Fibroblast of the conjunctiva (primary cell): ENCODE results near the gene RGS11.
"Not testable (repeated sequence)": the region's sequence is repeated elsewhere in the genome, so short reads cannot be mapped to it uniquely, and the experiment has no call there.

Experiments
- DNase-seq: peaks from one replicate; pipeline ENCODE4 v3.0.0-alpha.2; 2010; ENCODE audit warnings: low read depth

RGS11 gene

DNA sequence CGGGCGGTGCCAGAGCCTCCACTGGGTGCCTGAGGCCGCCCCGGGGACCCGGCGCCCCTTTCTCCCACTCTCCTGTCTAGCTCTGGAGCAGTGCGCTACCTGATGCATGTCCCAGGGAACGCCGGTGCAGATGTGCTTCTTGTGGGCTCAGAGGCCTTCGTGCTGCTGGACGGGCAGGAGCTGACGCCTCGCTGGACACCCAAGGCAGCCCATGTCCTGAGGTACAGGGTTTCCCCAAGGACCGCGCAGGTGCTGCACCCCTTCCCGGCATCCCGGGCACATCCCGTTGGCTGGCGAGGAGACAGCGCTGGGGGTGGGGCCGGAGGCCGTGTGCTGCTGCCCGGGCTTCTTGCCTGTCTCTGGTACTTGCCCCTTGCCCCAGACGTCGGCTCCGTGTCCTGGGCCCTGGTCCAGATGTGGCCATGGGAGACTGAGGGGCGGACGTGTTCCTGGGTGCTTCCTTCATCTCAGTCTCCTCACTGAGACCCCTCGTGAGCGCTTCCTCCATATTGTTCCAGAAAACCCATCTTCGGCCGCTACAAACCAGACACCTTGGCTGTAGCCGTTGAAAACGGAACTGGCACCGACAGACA, 12.5 kb downstream of the RGS11 start:
- DNase-seq: no peak

DNA sequence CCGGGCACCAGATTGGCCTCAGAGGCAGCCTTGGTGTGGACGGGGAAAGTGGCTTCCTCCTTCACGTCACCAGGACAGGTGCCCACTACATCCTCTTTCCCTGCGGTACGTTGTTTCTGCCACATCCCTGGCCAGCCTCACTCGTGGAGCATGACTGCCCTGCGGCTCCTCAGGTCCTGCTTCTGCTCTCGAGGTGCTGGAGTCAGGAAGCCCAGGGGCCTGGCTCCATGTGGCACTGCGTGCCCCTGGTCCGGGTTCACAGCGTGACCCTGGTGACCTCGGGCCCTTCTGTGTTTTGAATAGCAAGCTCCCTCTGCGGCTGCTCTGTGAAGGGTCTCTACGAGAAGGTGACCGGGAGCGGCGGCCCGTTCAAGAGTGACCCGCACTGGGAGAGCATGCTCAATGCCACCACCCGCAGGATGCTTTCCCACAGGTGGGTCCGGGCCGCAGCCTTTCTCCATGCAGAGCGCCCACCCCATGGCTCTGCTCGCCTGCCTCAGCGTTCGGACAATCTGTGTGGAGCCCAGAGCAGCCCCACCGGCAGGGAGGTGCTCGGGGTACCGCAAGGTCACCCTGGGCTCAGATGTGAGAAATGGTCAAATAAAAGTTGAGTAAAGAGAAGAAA, 13.5 kb downstream of the RGS11 start:
- DNase-seq: no peak

DNA sequence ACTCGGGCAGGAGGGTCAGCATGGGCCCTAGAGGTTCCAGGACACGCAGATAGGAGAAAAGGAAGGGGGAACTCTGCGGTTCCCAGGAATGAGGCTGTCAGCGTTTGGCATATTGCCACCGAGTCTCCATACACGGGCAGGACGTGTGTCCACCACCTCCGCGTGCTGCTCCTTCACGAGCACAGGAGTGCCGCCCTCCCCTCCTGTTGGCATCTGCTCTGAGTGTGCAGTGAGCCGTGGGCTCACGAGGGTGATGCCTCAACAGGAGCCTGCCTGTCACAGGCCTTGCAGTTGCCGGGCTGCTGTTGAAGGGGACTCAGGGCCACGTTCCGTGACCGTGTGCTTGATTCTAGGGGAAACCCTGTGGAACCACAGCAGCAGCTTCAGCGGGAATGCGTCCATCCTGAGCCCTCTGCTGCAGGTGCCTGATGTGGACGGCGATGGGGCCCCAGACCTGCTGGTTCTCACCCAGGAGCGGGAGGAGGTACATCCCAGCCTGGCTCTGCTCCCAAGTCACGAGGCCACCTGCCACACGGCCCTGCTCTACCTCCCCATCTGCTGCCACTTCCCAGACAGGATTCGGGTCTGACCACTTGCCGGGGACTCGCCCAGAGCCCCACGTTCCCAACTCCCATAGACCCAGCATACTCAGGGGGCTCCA, 14.6 kb downstream of the RGS11 start:
- DNase-seq: no peak

DNA sequence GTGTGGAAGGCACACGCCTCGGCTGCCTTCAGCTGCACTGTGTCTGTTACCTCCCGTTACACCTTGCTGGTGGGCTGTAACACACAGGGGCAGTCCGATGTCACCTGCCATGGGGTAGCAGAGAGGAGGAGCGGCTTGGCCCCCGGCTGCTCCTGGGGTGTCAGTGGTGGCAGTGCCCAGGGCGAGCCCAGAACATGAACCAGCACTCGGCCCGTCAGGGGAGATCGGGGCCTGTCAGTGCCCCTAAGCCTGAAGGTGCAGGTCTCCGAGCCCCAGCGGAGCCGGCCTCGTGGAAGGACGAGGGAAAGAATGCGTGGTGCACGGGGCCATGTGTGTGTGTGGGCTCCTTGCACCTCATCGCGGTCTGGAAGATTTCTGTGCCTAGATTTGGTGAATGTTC, 15.4 kb downstream of the RGS11 start:
- no peak for DNase-seq

DNA sequence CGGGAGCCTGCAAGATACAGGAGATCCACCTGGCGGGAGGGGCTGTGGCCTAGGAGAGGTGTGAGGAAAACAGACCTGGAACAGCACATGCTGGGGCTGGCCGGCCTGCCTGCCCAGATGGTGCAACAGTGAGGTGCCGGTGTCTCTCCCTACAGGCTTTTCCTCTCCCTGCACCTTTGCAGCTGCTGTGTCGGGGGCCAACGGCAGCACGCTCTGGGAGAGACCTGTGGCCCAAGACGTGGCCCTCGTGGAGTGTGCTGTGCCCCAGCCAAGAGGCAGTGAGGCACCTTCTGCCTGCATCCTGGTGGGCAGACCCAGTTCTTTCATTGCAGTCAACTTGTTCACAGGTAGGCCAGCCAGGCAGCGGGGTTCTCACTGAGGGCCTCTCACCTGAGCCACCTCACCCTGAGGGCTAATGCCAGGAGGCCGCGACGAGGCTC, 15.9 kb downstream of the RGS11 start:
- DNase-seq: no peak

DNA sequence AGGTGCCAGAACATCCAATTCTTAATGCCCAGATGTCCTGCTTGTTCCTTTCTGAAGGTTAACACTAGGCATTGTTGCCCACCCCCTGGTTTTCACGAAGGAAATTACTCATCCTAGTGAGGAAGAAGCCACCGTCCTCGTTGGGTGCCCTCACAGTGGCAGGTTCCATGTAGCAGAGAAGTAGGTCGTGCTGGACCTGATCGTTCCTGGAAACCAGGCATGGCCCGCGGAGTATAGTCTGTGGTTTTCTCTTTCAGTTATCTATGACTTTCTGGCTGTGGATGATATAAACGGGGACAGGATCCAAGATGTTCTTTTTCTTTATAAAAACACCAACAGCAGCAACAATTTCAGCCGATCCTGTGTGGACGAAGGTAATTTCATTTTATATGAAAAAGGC, 16.5 kb downstream of the RGS11 start:
- DNase-seq: no peak

DNA sequence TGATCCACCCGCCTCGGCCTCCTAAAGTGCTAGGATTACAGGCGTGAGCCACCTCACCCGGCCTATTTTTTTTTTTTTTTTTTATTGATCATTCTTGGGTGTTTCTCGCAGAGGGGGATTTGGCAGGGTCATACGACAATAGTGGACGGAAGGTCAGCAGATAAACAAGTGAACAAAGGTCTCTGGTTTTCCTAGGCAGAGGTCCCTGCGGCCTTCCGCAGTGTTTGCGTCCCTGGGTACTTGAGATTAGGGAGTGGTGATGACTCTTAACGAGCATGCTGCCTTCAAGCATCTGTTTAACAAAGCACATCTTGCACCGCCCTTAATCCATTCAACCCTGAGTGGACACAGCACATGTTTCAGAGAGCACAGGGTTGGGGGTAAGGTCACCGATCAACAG, 17.7 kb downstream of the RGS11 start:
- DNase-seq: not testable (repeated sequence)

DNA sequence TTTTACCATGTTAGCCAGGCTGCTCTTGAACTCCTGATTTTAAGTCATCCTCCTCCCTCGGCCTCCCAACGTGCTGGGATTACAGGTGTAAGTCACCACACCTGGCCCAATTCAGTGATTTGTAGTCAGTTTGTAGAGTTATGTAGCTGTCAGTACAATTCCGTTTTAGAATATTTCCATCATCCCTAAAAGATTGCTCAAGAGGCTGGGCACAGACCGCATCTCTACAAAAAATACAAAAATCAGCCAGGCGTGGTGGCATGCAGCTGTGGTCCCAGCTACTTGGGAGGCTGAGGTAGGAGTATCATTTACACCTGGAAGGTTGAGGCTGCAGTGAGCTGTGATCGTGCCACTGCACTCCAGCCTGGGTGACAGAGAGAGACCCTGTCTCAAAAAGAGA, 20.6 kb downstream of the RGS11 start:
- DNase-seq: no peak

DNA sequence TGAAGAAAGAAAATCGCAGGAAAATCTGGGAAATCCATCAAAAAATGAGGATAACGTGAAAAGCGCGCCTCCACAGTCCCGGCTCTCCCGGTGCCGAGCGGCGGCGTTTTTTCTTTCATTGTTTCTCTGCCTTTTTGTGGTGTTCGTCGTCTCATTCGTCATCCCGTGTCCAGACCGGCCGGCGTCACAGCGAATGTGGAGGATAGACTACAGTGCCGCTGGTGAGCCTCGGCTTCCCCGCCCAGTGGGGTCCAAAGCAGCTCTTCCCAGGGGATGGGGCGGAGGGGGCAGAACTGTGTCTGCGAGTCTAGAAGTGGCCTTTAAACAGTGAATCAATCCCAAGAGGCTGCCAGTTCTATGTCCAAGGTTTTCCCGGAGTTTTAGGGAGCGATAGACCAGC, 21.3 kb downstream of the RGS11 start:
- no peak for DNase-seq

DNA sequence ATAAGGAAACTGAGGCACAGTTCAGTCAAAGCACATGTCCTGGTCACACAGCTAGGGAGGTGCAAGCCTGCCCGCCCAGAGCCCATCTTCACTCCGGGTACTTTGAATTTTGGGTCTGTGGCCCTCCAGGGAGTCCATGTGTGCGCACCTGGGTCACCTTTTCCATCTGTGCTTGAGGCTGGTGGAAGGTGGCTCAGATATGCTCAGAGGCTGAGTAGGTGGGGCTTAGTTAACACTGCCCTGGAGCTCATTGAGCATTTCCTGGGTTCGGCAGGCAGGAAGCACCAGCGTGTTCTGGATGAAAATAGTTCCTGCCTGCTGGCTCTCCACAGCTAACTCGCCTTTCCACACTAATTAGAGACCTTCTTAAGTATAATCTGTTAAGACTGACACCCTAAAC, 21.9 kb downstream of the RGS11 start:
- no peak for DNase-seq

DNA sequence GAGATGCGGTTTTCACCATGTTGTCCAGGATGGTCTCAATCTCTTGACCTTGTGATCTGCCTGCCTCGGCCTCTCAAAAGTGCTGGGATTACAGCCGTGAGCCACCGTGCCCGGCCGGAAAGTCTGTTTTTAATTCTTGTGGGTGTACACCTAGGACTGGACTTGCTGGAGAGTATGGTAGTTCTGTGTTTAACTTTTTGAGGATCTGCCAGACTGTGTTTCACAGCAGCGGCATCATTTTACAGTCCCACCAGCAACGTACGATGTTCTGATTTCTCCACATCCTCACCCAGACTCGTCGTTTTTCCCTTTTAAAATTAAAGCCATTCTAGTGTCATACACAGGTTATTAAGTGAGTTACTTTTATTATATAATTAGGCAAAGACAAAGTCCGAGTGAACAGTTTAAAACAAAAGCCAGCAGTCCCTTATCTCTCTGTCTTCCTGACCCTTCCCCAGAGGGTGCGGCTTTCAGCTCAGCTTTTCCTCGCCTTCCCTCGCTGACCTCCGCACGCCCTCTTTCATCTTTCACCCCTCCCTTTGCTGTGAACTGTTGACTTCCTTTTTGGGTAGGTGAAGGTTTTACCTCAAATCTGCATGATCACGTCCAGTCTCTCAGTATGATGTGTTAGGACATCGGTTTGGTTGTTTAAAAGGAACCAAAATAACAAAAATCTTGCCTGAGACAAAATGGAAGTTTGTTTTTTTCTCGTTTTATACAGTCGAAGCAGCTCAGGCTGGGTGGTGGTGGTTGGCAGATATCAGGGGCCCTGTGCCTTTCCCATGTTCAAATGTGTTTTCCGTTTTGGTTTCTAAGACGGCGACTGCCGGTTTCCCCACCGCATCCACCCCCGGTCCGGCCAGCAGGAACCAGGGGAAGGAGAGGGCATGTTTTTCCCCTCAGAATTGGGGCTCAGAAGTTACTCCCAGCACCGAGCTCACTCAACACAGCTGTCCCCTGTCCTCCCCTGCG, 23.1 kb downstream of the RGS11 start:
- no peak for DNase-seq

DNA sequence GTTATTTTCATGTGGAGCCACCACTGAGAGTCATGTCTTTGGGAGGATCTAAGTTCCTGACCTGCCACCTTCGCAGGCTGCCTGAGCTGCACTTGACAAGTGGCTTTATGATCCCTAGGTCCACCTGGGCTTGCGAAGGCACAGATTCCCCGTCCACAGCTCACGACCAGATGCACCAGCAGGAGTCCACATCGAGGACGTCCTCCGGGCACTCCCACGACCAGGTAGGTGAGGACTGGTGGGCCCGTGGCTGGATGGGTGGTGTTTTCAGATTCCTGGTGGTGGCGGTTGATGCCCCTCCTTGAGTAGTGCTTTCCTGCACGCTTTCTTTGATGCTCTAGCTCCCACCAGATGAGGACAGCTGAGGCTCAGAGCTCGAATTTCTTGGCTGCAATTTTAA, 26.3 kb downstream of the RGS11 start:
- no peak for DNase-seq

DNA sequence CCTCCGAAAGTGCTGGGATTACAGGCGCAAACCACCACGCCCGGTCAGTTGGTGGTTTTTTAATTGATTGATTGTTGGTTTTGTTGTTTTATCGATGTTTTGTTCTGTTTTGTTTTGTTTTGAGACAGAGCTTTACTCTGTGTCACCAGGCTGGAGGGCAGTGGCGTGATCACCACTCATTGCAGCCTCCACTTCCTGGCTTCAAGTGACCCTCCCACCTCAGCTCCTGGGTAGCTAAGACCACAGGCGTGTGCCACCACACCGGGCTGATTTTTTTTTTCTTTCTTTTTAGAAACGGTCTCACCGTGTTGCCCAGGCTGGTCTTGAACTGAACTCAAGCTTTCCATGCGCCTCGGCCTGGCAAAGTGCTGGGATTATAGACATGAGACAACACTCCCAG, 28.7 kb downstream of the RGS11 start:
- no peak for DNase-seq

DNA sequence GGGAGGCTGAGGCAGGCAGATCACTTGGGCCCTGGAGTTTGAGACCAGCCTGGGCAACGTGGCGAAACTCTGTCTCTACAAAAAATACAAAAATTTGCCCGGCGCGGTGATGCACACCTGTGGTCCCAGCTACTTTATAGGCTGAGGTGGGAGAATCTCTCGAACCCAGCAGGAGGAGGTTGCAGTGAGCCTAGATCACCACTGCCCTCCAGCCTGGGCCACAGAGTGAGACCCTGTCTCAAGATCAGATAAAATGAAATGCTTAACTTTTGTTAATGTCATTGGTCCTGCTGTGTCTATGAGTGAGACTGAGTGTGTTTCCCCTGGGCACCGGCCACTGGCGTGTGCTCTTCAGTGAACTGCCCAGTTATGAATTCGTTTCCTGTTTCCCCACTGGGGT, 30.6 kb downstream of the RGS11 start:
- DNase-seq: no peak

DNA sequence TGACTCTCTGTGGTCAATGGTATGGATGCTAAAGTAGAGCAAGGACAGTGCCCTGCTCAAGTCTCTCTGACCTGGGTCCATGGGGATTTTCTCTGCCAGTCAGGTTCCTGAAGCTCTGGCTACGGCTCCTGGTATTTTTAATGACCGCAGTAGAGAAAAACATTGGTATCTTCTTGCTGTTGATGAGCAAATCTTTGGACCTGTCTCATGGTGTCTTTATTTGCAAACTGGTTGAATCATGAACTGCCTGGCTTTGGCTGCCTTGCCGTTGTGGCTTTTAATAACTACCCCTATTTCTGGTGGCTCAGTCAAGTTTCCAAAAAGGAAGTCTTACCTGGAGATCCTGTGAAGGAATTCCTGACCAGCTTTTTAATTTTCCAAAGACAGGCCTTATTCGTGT, 32.4 kb downstream of the RGS11 start:
- DNase-seq: no peak

DNA sequence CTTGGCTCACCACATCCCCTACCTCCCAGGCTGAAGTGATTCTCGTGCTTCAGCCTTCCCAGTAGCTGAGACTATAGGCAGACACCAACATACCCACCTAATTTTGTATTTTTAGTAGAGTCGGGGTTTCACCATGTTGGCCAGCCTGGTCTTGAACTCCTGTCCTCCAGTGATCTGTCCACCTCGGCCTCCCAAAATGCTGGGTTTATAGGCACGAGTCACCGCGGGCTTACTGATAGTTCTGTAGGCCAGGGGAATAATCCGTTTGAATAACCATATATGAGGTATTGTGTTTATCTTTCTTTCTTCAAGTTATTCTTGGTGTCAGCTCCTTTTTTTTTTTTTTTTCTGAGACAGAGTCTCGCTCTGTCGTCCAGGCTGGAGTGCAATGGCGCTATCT, 33.5 kb downstream of the RGS11 start:
- DNase-seq: no peak

DNA sequence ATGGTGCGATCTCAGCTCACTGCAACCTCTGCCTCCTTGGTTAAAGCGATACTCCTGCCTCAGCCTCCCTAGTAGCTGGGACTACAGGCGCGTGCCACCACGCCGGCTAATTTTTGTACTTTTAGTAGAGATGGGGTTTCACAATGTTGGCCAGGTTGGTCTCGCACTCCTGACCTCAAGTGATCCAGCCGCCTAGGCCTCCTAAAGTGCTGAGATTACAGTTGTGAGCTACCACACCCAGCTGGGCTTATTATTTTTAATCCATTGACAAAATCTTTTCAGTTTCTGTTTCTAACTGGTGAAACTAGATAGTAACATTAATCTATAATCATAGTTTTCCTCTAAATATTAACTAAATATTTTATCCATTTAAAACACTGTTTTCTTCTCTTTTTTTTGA, 35.2 kb downstream of the RGS11 start:
- DNase-seq: no peak

DNA sequence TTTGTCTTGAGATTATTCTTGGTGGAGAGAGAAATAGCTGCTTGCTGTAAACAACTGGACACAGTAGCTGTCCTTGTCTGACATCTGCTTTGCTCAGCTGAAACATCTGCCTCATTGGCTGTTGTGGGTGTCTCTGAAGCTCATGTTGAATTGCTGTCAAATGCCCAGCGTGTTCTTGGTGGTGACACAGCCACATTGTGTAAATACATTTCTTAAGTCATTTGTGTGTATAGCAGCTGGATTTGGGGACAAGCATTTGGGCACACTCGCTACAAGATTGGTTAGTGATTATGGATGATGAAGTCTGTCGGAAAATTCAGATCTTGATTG, 35.8 kb downstream of the RGS11 start:
- no peak for DNase-seq

DNA sequence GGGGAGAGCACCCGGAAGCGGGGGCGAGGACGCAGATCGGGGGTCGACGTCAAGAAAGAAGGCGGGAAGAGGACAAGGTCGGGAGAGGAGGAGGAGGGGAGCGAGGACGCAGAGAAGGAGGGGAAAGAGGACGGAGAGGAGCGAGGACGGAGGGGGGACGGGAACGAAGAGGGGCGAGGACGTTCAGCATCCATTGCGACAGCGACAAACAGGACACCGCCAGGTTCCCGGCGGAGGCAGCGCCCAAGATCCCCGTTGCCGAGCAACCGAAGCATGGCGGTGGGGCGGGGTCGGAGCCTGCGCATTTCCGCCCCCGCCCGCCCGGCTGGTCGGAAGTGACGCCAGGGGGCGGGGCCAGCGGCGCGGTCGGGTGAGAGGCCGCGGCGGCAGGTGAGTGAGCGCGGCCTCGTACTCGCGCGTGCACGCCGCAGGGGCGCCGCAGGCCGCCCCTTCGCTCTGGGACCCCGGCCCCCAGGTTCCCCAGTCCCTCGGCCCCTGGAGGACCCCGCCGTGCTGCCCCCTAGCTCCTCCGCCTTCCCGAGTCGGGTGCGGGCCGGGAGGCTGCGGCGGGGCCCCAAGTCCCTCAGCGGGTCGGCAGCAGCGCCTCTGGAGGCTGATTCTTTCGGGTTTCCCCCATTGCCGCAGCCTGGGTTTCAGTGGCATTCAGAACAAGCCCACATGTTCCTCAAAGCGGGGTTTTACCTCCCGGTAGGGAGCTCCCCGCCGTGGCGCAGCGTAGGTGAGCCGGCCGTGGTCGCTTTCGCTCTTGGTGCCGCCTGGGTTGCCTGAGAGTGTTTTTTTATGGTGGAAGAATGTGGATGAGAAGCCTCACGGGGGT, 41.1 kb downstream of the RGS11 start, which contains the start of gene FAM234A:
Gene FAM234A (plus strand): TSS at position 354 of the 838 bp plus-strand sequence. CDS start 19,593 bp downstream, outside the sequence.
- DNase-seq: peak; percentile 72

DNA sequence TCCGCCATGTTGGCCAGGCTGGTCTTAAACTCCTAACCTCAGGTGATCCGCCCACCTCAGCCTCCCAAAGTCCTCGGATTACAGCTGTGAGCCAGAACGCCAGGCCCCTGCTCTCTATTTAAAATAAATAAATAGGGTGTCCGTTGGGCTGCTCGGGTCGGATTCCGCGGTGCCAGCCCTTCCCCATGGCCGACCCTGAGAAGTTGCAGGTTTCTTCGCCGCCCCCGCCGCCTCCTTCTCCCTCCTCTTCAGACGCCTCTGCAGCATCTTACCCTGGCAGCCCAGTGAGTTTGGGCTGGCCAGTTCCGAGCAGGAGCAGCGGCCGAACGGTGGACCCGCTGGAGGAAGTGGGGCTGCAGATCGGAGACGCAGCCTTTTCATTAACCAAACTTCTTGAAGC, 44.8 kb downstream of the RGS11 start:
- no peak for DNase-seq

DNA sequence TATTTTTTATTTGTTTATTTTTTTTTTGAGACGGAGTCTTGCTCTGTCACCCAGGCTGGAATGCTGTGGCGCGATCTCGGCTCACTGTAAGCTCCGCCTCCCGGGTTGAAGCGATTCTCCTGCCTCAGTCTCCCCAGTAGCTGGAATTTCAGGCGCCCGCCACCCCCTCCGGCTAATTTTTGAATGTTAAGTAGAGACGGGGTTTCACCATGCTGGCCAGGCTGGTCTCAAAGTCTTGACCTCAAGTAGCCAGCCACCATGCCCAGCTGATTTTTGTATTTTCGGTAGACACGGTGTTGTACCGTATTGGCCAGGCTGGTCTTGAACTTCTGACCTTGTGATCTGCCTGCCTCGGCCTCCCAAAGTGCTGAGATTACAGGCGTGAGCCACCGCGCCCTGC, 45.4 kb downstream of the RGS11 start:
- DNase-seq: not testable (repeated sequence)
